Stimulated activated CD4-positive, alpha-beta T cell treated with anti-CD3 and anti-CD28 coated beads, Interleukin-4, amount 100 ng/mL, for 48 hours (primary cell): ENCODE results near the gene ST8SIA5.

Source experiments
- DNase-seq, 2 donors: peaks; one replicate each; pipeline ENCODE4 v3.0.0-alpha.2; 2020; ENCODE audit warnings: low read depth in 2 of 2

The ST8SIA5 gene

GRCh38 chr18:46738491-46738890 is 18.4 kb downstream of the ST8SIA5 start:
- DNase-seq = no peak

GRCh38 chr18:46736736-46737135 is 20.1 kb downstream of the ST8SIA5 start:
- DNase-seq = no peak

DNA sequence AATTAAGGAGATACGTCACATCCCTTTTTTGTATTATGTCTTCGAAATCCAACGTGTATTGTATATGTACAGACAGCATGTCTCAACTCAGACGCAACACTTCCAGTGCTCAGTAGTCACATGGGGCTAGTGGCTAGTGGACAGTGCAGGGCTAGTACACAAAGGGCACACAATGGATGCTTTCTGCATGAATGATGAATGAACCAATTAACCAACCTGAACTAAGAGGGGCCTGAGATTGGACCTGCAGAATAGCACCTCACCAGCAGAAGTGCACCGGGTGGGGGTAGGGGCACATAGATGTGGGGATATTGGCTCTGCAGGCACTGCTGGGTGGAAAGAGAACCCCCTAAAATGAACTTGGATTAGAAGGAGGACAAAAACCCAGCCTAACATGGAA is 20.7 kb downstream of the ST8SIA5 start:
- no peak for DNase-seq

DNA sequence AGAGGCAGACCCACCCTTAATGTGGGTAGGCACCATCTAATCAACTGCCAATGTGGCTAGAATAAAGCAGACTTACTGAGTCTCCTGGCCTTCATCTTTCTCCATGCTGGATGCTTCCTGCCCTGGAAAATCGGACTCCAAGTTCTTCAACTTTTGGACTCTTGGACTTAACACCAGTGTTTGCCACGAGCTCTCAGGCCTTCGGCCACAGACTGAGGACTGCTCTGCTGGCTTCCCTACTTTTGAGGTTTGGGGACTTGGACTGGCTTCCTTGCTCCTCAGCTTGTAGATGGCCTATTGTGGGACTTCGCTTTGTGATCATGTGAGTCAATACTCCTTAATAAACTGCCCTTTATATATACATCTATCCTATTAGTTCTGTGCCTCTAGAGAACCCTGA is 21.9 kb downstream of the ST8SIA5 start:
- DNase-seq = no peak

DNA sequence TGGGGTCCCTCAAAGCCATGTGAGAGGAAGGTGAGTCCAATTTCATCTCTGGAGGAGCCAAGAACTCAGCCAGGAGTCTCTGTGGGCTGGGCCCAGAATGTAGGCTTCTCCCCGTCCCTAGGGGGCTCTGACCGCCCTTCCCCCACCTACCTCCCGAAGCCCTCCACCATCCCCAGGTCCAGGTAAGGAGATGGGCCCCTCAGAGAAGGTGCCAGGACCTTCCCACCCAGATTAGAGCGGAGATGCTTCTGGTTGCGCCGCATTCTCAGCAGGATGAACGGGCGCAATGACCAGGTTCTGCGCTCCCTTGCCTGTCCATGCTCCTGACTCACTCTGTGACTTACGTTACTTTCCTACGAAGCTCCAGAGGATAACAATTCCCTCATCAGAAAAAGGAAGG is 23.0 kb downstream of the ST8SIA5 start:
- DNase-seq = no peak

GRCh38 chr18:46732801-46733200 is 24.1 kb downstream of the ST8SIA5 start:
- no peak for DNase-seq

DNA sequence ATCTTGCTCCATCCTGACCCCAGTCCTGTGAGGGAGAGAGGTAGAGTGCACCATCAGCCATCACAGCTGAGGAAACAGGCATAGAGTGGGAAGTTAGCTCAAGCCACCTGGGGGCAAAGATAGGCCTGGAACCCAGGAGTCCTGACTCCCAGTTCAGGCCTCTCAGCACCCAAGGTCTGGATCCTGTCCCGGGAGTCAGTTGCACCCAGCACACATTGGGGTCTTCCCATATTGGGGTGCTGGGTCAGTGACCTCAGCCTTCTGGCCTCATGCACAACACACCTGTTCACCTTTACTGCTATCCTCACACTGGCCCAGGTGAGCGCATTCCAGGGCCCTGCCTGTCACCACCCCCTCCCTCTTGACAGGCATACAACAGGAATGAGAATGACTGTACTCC is 24.7 kb downstream of the ST8SIA5 start:
- DNase-seq = no peak

- no peak for DNase-seq
These were observed 25.5 kb downstream of the ST8SIA5 start for GRCh38 chr18:46731316-46731715.

- no peak for DNase-seq
These were observed 28.5 kb downstream of the ST8SIA5 start for GRCh38 chr18:46728219-46728930.

DNA sequence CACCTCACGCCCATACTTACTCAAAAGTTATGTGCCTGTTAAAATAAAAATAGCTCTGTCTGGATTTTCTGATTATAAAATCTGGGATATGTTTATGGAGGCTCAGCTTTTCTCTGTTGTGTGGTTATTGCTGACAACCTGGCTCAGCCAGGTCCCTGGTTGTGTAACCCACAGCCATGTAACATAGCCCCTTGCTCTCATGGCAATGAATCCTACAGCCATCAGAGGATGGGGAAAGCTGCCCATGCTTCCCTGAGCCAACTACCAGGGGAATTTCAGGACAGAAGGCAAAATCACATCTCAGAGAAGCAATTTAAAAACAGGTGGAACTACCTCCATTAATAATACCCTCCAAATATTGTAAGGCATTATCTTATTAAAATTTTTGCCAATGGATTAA is 29.7 kb downstream of the ST8SIA5 start:
- no peak for DNase-seq

- DNase-seq = no peak
These were observed 31.5 kb downstream of the ST8SIA5 start for GRCh38 chr18:46725310-46725709.

GRCh38 chr18:46723856-46724415 is 32.9 kb downstream of the ST8SIA5 start:
- no peak for DNase-seq

DNA sequence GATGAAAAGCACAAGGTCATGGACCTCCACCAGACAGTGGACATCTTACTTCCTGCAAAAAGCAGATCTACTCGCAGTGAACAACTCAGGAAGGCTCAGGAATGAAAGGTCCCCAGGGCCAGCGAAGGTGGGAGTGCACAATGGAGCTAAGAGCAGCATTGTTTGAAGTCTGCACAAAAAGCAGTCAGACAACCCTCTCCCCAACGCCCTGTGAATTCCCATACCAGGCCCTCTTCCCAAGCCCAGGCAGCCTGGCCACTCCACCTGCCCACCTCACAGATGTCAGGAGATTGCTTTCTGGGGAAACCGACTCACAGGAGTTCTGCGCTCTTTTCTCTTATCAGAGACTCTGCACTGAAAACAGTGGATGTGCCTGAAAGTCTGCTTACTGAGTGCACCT is 34.8 kb downstream of the ST8SIA5 start:
- no peak for DNase-seq

- no peak for DNase-seq
These were observed 35.5 kb downstream of the ST8SIA5 start for GRCh38 chr18:46721331-46721730.

DNA sequence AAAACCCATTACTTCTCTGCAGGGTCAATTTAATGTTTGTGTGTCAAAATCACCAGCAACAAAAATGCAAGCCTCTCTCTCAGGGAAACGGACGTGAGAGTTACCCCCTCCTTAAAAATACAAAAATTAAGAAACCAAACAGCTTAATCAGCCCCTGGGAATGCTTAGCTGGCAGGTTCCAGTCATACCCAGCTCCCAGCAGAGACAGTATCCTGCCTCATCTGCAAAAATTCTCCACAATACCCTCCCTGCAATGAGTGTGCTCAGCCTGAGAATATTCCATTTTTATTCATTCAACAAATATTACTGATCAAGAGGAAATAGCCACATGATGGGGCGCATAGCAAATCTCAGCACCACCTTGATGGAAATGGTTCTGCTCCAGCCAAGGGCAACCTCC is 36.3 kb downstream of the ST8SIA5 start:
- DNase-seq = no peak

- no peak for DNase-seq
These were observed 36.8 kb downstream of the ST8SIA5 start for GRCh38 chr18:46720092-46720491.

GRCh38 chr18:46719388-46719787 is 37.5 kb downstream of the ST8SIA5 start:
- no peak for DNase-seq

DNA sequence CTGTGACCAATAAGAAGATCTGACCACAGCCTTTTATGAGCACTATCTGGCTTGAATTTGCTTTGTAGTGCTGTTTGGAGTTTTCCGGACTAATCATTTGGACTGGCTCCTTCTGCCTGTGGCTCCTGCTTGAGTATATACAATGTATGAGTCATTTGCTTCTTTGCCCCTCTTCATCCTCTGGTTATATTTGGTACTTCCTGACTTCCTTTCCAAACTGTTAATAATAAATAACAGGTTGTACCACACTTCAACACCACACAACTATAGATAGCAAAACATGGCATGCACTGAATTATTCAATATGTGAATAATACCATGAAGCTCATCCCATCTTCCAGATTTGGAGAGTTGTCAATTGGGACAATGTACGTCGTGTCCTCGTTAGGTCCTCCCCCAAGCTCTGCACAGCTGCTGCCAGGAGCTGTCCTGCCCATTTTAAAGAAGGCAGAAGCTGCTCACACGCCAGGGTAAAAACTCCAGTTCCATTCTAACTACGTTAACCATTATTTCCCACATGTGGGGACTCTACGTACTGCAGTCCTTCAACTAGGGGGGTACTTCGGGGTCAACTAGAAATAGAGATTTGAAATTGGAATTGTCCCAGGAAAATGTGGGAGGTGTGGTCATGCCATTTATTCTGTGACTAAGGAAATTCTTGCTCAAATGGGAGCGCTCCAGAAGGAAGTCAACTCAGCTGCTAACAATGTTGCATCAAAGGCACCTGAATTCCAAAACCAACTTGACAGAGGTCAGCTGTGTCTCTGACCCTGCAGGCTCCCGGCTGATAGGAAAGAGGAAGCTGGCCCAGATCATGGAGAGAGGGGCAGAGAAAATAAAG is 38.1 kb downstream of the ST8SIA5 start:
- no peak for DNase-seq

GRCh38 chr18:46716827-46717226 is 40.0 kb downstream of the ST8SIA5 start:
- no peak for DNase-seq

DNA sequence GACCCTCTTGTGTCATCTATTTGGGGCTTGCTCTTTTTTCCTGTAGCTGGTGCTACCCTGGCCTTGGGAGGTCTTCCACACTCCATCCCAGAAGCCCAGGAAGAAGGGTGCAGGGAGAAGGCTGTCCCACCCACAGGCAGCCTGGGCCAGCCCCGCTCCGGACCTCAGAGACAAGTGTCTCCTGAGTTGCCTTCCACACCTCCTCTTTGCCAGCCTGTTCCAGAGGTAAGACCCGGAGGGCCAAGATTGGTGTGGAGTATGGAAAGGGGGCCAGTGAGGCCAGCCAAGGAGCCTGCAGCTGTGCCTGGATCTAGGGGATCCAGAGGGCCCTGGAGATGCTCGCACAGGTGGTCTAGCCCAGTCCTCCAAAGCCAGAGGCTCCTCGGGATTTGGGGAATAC is 40.5 kb downstream of the ST8SIA5 start:
- no peak for DNase-seq

GRCh38 chr18:46715062-46715461 is 41.8 kb downstream of the ST8SIA5 start:
- no peak for DNase-seq

DNA sequence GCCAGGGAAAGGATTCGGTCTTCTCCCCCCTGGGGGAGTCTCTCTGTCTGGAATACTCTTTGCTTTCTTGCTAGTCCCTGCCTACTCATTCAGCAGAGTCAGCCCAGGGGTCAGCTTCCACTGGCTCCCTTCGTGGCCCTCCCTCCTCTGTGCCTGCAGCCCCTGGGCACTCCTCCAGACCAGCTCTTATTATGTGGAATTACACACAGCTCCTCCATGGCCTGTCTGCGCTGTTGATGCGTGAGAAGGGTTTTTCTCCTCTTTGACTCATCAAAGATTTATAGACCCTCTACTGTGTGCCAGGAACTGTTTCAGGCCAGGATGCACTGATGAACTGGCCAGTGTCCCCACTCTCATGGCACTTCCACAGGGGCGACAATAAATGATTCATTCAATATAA is 44.4 kb downstream of the ST8SIA5 start:
- DNase-seq = no peak

- no peak for DNase-seq
These were observed 45.4 kb downstream of the ST8SIA5 start for GRCh38 chr18:46711444-46711863.
